Colonic mucosa (tissue), 4 donors: ENCODE measurements around the gene BCL7A. TPM values are rescaled to one million over a fixed set of nuclear protein-coding genes. Genes with fewer than 3 reads are reported as not detected.
"Not testable (repeated sequence)": the region's sequence is repeated elsewhere in the genome, so short reads cannot be mapped to it uniquely, and the experiment has no call there.

ENCODE experiments used
- DNase-seq: peaks from one replicate; pipeline ENCODE4 v3.0.0-alpha.2; 2020
- H3K27ac ChIP-seq: fragments of 200-600 bp; one replicate; pipeline ENCODE4 v1.8.0; 2021
- H3K27me3 ChIP-seq: fragments of 200-600 bp; one replicate; pipeline ENCODE4 v1.8.0; 2021
- H3K36me3 ChIP-seq: fragments of 200-600 bp; one replicate; pipeline ENCODE4 v1.8.0; 2021
- H3K4me1 ChIP-seq: fragments of 200-600 bp; one replicate; pipeline ENCODE4 v1.8.0; 2021; ENCODE audit warnings: mild to moderate bottlenecking
- H3K4me3 ChIP-seq: fragments of 200-600 bp; one replicate; pipeline ENCODE4 v1.8.0; 2021
- H3K9ac ChIP-seq, 2 donors: one replicate each; pipeline ENCODE4 v1.7.0; 2013; ENCODE audit warnings: control low read depth in 2 of 2, low read depth in 2 of 2, low read length in 2 of 2
- H3K9me3 ChIP-seq: fragments of 200-600 bp; one replicate; pipeline ENCODE4 v1.8.0; 2021
- intact Hi-C: fragments of 100-400 bp; cut with DNase I; formaldehyde crosslinking; loops from one replicate; pipeline ENCODE4 v1.14.1; 2022
- total RNA-seq, 2 donors: library from RNA; stranded (reverse); fragmentation: NEBNext Ultra II Directional in 1 of 2; extraction: Animal tissue kit (Norgen Biotek cat#: 25700) in 1 of 2; gene quantifications; one replicate each; pipeline ENCODE4 v1.2.1, GENCODE V29; 2021
- TF ChIP-seq, protein P1 (sequence below): fragments of 200-600 bp; IDR thresholded peaks from one replicate; pipeline ENCODE4 v1.8.0; 2022; ENCODE audit warnings: antibody characterized with exemption, mild to moderate bottlenecking
- donor health status: healthy.
- donor health status: DM: no; HTN: no; CAD: no.
- donor health status: DM: no; HTN: no; CAD: no.

BCL7A gene
- total RNA-seq, 2 donors from 2014 or later = 7.0 to 10.0 TPM

DNA sequence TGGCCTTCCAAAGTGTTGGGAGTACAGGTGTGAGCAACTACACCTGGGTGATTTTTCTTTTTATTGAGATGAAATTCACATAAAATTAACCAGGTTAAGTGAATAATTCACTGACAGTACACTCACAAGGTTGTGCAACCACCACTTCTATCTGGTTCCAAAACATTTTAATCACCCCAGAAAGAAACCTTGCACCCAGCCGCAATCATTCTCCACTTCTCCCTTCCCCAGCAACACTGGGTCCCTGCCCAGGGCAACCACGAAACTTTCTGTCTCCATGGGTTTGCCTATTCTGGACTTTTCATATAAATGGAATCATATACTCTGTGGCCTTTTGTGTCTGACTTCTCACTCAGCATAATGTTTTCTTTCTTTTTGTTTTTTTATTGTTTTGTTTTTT lies 30.6 kb downstream of the BCL7A start:
- intact Hi-C loops = loop anchor here (5.0 kb wide), 1 partner anchor 140 kb away; no protein-coding TSS in a partner anchor
- Histone ChIP-seq H3K36me3 (no peaks in the 10 kb centered on the region), H3K4me3 (no peak overlapping the region), H3K27ac (no peak overlapping the region), H3K4me1 (no peaks in the 10 kb centered on the region), H3K27me3 (no peaks in the 10 kb centered on the region), H3K9me3 (no peaks in the 10 kb centered on the region), H3K9ac (no peak overlapping the region)
- DNase-seq = no peak
- TF ChIP-seq, protein P1, sequence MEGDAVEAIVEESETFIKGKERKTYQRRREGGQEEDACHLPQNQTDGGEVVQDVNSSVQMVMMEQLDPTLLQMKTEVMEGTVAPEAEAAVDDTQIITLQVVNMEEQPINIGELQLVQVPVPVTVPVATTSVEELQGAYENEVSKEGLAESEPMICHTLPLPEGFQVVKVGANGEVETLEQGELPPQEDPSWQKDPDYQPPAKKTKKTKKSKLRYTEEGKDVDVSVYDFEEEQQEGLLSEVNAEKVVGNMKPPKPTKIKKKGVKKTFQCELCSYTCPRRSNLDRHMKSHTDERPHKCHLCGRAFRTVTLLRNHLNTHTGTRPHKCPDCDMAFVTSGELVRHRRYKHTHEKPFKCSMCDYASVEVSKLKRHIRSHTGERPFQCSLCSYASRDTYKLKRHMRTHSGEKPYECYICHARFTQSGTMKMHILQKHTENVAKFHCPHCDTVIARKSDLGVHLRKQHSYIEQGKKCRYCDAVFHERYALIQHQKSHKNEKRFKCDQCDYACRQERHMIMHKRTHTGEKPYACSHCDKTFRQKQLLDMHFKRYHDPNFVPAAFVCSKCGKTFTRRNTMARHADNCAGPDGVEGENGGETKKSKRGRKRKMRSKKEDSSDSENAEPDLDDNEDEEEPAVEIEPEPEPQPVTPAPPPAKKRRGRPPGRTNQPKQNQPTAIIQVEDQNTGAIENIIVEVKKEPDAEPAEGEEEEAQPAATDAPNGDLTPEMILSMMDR = no peak

DNA sequence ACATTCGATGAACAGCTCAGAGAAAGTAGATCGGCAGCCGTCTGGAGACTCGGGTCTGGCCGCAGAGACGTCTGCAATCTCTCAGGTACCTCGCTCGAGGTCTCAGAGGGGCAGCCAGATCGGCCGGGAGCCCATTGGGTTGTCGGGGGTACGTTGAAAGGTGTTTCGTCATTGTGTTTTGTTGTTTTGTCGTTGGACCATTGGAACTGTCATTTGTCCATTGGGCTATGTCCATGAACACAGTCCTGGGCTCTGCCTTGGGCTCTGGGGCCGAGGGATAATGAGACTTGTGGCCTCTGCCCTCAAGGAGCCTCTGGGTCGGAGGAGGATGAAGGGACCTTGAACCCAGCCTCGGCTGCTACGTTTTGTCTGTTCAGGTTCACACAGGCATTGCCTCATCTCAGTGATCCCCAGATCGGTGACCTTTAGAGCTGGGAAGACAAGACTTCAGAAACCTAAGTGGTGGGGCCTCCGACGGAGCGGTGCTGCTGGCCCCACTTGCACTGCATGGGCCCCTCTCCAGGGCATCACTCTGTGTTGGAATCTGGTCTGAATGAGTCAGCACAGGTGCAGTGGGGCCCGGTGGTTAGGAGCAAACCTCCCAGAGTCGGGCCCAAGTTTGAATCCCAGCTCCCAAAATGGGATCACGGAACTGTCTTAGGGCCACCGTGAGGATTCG lies 33.3 kb downstream of the BCL7A start:
- intact Hi-C loops = loop anchor here (2.0 to 5.0 kb wide), 2 partner anchors 68 to 137 kb away; no protein-coding TSS in a partner anchor
- H3K4me3 ChIP-seq = no peak overlapping the region
- no peak overlapping the region for H3K27ac ChIP-seq
- no peak for DNase-seq
- TF ChIP-seq, protein P1 = no peak
- H3K36me3 ChIP-seq = no peaks in the 10 kb centered on the region
- H3K9ac ChIP-seq = no peak overlapping the region
- H3K27me3 ChIP-seq = no peaks in the 10 kb centered on the region
- H3K4me1 ChIP-seq = no peaks in the 10 kb centered on the region
- H3K9me3 ChIP-seq = no peaks in the 10 kb centered on the region

DNA sequence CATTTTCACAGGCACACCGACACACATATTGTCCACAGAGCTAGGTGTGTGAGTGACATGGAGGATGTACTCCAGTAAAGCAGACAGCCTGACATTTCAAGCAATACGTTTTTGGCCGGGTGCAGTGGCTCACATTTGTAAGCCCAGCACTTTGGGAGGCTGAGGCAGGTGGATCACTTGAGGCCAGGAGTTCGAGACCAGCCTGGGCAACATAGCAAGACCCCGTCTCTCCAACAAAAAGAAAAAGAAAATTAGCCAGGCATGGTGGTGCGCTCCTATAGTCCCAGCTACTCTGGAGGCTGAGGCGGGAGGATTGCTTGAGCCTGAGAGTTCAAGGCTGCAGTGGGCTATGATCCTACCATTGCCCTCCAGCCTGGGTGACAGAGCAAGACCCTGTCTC lies 34.7 kb downstream of the BCL7A start:
- H3K27ac ChIP-seq, H3K9ac ChIP-seq, H3K36me3 ChIP-seq, H3K9me3 ChIP-seq, DNase-seq, intact Hi-C loops, H3K4me1 ChIP-seq, H3K27me3 ChIP-seq, H3K4me3 ChIP-seq: not testable (repeated sequence)

DNA sequence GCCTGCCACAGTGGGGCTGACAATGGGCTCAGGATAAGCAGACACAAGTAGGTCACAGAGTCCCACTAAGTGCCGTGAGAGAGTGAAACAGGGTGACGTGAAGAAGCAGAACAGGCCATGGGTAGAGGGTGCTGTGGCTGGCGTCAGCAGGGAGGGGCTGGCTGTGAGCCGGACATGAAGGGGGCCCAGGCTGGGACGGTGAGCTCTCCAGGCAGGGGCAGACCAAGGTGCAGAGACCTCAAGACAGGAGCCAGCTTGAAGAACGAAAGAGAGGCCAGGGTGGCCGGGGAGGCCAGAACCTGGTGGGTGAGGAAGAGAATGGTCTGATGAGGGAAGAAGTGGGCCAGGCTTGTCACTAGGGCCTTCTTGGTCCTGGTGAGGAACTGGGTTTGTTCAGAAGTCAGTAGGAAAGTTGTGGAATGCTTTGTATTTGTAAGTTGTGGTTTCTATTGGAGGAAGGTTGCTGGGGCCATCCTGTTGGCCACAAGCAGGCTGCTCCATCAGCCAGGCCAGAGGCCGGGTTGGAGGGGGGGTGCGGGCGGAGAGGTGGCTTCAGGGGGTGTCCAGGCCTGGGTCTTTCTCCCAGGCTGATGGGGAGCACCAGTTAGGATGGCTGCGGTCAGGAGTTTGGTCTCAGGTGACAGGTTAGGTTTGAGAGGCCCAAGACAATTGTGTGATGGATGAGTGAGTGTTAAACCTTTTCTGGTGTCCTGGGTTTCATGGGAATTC lies 35.5 kb downstream of the BCL7A start:
- no peak overlapping the region for H3K27ac ChIP-seq
- TF ChIP-seq, protein P1 = no peak
- DNase-seq = no peak
- intact Hi-C loops = no loop called here
- H3K4me3 ChIP-seq = no peak overlapping the region
- no peaks in the 10 kb centered on the region for H3K9me3 ChIP-seq
- H3K27me3 ChIP-seq = no peaks in the 10 kb centered on the region
- H3K36me3 ChIP-seq = no peaks in the 10 kb centered on the region
- no peaks in the 10 kb centered on the region for H3K4me1 ChIP-seq
- H3K9ac ChIP-seq = no peak overlapping the region

DNA sequence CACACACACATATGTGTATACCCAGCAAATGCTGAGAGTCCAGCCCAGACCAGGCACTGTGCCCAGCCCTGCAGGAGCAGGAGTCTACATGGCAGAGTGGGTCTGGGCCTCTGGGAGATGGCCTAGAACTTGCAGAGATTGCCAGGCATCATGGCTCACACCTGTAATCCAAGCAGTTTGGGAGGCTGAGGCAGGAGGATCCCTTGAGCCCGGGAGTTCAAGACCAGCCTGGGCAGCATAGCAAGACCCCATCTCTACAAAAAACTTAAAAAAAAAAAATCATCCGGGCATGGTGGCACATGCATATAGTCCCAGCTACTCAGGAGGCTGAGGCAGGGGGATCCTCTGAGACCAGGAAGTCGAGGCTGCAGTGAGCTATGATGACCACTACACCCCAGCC lies 36.1 kb downstream of the BCL7A start:
- Histone ChIP-seq H3K27ac (no peak overlapping the region), H3K36me3 (no peaks in the 10 kb centered on the region), H3K4me1 (no peaks in the 10 kb centered on the region), H3K27me3 (no peaks in the 10 kb centered on the region), H3K9me3 (no peaks in the 10 kb centered on the region), H3K4me3 (no peak overlapping the region), H3K9ac (no peak overlapping the region)
- TF ChIP-seq, protein P1 = no peak
- intact Hi-C loops = no loop called here
- no peak for DNase-seq
